Activated CD4-positive, alpha-beta T cell treated with anti-CD3 and anti-CD28 coated beads, Interleukin-2, Interleukin-4, amounts not matched to agents 100 ng/mL and 50 ng/mL, durations not matched to agents 16 hours and 8 hours (primary cell): ENCODE measurements around the gene RBM22.
"Not testable (repeated sequence)": the region's sequence is repeated elsewhere in the genome, so short reads cannot be mapped to it uniquely, and the experiment has no call there.

Experiments used
- DNase-seq: peaks from one replicate; pipeline ENCODE4 v3.0.0-alpha.2; 2020; ENCODE audit warnings: low spot score

Gene RBM22

DNA sequence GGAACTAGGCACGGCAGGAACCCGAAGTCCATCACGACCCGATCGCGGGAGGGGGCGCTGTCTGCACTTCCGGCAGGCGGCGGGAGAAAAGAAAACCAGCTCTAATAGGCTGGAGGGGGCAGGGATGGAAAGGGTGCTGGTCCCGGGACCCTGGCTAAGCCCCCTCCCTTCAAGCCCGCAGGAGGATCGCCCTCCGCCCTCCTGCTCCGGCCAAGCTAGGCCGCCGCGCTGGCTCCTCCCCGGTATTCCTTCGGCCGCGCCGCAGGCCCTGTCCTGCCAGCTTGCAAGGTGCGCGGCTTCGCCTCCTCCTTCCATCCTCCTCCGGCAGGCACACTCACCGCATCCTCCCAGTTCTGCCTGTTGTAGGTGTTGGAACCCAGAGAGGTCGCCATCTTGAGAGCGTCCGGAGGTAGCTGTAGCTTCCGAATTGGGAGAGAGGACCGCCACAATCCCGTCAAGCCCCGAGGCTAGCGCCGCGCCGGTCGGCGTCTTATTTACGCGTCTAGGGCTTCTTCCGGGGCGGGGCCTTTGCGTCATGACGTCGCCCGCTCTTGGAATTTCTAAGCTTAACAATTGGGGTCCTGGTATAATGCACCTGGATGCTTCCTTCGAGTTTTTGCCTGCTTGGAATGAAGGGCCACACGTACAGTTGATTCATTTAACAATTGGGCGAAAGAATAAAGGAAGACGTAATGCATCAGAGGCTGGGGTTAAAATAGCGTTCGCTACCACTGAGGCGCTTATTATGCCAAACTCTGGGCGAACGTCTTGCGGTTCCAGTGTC lies at the start of gene RBM22:
RBM22 (minus strand) TSS at position 469 of the 784 bp plus-strand sequence; CDS start at position 392, 77 bp downstream.
- DNase-seq = peak; percentile 90

DNA sequence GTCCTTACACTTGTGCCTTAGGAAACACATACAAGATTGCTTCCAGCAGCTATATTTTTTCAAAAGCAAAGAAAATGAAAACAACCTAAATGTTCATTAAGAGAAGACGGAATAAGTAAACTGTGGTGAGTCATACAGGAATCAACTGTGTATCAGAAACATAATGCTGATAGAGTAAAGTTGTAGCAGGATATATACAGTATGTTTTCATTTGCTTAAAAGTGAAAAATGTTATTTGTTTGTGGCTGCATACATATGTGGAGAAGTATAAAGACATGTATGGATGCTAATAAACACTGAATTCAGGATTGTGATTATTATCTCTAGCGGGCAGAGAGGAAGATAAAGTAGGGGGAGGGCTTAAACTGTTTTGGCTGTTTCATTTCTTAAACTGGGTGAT lies 49.6 kb upstream of the RBM22 start:
- no peak for DNase-seq

DNA sequence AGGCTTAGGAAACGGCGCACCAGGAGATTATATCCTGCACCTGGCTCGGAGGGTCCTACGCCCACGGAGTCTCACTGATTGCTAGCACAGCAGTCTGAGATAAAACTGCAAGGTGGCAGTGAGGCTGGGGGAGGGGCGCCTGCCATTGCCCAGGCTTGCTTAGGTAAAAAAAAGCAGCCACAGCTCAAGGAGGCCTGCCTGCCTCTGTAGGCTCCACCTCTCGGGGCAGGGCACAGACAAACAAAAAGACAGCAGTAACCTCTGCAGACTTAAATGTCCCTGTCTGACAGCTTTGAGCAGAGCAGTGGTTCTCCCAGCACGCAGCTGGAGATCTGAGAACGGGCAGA lies 42.3 kb upstream of the RBM22 start:
- DNase-seq = not testable (repeated sequence)

DNA sequence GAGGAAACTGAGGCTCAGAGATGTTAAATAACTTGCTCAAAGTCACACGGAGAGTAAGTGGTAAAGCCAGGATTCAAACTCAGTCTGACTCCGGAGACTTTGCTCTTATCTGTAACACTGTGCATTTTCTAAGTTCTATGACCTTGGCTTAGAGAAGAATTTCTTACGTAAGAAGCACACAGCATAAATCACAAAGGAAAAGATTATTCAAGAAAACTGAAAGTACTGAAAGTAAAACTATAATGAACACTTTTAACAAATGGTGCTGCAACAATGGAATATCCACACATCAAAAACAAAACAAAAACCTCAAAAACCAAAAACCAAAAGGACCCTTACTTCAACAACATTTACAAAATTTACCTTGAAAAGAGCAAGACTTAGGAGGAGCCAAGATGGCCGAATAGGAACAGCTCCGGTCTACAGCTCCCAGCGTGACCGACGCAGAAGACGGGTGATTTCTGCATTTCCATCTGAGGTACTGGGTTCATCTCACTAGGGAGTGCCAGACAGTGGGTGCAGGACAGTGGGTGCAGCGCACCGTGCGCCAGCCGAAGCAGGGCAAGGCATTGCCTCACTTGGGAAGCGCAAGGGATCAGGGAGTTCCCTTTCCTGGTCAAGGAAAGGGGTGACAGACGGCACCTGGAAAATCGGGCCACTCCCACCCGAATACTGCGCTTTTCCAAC lies 41.7 kb upstream of the RBM22 start:
- not testable (repeated sequence) for DNase-seq

- no peak for DNase-seq
Measured at GRCh38 chr5:150740992-150741391, 40.1 kb upstream of the RBM22 start.

- no peak for DNase-seq
Measured at GRCh38 chr5:150738862-150739261, 38.0 kb upstream of the RBM22 start.

DNA sequence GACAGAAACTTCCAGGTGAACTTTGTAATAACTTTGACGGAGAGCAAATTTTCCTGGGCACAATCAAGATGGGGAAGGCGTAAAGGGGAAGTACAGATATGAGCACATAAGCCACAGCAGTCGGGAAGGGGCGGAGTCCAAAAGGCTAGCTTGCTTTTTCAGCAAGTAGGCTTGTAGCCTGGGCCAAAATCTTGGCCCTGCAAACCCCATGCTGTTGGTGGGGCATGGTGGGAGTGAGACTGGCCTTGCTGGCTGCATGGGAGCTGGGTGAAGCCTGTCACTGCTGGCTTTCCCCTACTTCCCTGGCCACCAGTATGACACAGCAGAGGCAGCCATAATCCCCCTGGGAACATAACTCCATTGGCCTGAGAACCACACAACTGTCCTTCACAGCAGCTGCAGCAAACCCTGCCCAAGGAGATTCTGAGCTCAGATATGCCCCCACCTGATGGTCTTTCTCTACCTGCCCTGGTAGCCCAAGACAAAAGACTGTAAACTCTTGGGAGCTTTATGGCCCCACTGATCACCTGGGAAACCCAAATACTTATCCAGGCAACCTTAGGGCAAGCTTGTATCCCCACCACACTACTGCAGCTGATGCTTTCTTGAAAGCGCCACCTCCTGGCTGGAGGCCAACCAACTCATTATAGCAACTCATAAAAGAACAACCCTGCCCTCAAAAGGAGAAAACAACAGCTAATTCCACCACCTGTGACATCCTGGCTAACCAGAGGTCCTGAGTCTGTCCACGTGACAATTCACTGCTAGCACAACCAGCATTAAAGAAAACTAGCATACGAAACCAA lies 33.9 kb upstream of the RBM22 start:
- DNase-seq = peak; percentile 47

GRCh38 chr5:150731669-150732242 lies 30.9 kb upstream of the RBM22 start:
- DNase-seq = no peak

DNA sequence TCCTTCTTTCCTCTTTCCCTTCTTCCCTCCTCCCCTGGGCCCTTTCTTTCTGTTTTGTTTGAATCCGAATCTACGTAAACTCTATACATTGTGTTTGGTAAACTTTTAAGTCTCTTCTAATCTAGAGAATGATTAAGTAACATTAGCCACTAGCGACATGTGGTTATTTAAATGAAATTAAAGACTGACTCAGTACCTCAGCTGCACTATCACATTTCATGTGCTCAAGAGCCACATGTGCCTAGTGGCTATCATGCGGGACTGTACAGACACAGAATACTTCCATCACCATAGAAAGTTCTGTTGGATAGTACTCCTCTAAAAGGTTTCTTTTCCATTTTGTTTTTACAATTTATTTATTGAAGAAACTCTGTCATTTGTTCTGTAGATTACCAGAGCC lies 29.0 kb upstream of the RBM22 start:
- DNase-seq = no peak

DNA sequence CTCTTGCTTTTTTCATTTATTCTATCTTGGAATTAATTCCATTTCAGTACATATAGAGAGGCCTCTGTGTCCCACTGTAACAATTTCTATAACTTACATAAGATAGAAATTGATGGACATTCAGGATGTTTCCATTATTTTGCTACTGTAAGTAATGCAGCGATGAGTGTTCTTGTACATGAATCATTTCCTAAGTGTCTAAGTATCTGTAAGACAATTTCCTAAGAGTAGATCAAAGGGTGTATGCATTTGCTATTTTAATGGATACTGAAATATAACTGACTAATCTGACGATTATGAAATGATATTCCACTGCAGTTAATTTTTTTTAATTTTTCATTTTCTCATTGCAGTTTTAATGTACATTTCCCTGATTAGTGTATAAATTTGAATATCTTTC lies 23.0 kb upstream of the RBM22 start:
- no peak for DNase-seq

GRCh38 chr5:150710165-150710564 lies 9.3 kb upstream of the RBM22 start:
- DNase-seq = no peak

GRCh38 chr5:150706776-150707390 lies 6.0 kb upstream of the RBM22 start:
- no peak for DNase-seq

GRCh38 chr5:150703762-150704161 lies 2.9 kb upstream of the RBM22 start:
- DNase-seq = no peak

GRCh38 chr5:150700246-150700593 lies 642 bp downstream of the RBM22 start:
- no peak for DNase-seq

DNA sequence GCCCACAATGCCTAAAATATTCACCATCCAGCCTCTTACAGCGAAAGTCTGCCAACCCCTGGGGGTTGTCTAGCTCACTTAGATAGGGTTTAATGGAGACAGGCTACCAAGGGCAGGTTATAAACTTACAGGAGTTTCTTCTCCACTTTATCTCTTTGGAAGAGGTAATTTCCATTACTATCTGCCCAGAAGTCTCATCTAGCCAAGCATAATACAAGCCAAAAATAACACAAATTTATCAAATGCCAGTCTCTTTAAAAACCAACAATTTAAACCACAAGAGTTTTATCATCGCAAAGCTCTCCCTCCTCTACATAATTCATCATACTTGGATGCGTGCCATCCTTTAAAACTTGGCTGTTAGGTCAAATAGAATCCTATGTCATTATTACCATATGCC lies 6.2 kb downstream of the RBM22 start:
- DNase-seq = no peak

DNA sequence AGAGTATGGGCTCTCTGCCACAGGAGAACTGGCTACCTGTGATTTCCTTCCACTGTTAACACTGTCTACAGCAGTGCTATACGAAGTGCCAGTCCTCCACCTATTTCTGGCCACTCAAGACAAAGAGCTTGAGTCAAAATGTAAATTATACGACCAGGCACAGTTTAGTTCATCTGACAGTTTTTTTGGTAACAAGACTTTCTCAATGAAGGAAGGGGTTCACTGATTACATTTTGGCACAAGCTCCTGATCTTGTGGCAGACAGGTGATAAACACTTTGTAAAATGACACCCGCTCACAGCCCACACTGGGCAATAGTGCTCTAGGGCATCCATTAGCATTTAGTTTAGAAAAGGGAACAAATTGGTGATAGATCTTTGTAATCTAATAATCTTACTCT lies 8.6 kb downstream of the RBM22 start:
- DNase-seq = no peak

DNA sequence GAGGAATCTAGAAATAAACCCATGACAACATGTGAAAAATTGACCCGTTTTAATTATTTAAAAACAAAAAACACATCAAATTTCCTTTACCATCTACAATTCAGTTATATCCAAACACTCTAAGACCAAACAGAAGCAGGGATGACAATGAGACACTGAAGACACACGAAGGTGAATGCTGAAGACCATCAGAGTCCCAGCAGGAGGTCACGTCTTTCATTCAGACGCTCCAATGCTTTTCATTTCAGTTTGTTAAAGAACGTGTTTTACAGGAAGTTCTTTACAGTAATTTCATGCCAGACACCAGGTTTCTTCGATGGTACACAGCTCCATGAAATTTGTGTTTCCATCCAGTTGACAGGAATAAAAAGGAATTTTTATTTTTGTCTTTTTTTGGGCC lies 10.1 kb downstream of the RBM22 start:
- no peak for DNase-seq

DNA sequence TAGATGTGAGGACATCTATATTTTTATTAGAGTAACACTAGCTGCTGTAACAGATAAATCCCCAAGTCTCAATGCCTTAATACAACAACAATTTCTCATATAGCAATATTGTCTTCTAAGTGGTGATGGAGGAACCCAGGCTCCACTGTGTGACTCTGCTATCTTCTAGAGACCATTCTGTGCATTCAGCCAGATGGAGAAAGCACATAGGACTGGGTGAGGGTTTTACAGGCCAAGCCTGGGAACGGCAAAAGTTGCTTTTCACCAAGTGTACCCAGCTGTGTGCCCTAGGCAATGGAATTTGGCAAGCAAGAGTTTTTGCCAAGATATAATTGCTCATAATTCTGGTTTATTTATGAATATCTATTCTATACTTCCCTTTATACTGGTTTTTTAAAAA lies 11.7 kb downstream of the RBM22 start:
- no peak for DNase-seq

DNA sequence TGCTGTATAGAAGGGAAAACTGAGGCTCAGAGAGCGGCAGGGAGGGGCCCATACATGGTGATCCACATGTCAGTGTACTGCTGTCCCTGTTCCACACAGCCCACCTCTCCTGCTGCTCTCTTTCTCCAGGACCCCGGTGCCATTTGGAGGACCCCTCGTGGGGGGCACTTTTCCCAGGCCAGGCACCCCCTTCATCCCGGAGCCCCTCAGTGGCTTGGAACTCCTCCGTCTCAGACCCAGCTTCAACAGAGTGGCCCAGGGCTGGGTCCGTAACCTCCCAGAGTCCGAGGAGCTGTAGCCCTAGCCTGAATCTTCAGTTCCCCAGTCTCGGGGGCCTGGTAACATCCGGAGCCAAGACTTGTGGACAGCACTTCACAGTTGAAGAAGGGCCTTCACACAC lies 24.3 kb downstream of the RBM22 start:
- no peak for DNase-seq

DNA sequence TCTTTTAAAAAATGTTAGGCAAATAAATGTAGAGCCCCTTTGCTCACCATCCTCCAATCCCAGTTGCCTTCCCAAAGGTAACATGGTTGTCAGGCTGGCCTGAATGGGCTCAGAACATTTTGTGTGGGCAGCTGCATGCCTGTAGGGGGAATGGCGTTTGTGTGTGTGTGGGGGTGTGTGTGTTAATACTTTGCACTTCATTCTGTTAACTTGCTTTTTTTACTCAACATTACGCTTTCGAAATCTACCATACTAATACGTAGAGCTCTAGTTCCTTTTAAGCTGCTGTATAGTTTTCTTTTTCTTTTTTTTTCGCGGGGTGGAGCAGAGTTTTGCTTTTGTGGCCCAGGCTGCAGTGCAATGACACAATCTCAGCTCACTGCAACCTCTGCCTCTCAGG lies 25.8 kb downstream of the RBM22 start:
- no peak for DNase-seq

- DNase-seq = no peak
Measured at GRCh38 chr5:150674341-150674821, 26.5 kb downstream of the RBM22 start.

DNA sequence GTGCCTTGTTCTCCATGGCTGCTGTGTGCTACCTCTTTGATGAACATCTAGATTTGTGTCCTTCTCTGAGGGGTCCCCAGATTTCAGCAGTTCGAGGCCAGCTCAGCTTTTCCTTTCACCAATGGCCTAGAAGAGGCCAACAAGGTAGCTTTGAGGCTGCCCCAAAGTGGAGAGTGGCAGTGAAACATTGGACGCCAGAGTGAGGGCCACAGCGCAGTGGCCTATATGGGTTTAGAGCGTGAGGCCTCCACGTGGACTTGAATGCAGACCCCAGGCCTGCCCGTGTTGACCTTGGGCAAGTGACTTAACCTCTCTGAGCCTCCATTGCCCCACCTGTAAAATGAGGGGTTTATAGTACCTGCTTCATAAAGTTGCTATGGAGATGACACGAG lies 28.0 kb downstream of the RBM22 start:
- DNase-seq = no peak
